Progenitor cell of endocrine pancreas (in vitro differentiated cells): Measurements from ENCODE around the gene C1orf198. TPM values are rescaled to one million over a fixed set of nuclear protein-coding genes. Genes with fewer than 3 reads are reported as not detected.

Experiments used
- DNase-seq: peaks from one replicate; pipeline ENCODE4 v3.0.0; 2021; ENCODE audit warnings: low spot score; ENCODE audit not compliant: unreplicated experiment
- H3K27ac Mint-ChIP-seq: 2 replicates; pipeline ENCODE4 v1.8.0; 2021; ENCODE audit warnings: mild to moderate bottlenecking, moderate library complexity, mixed read lengths
- H3K27me3 Mint-ChIP-seq: 2 replicates; pipeline ENCODE4 v1.8.0; 2021; ENCODE audit warnings: mixed read lengths
- H3K36me3 Mint-ChIP-seq: 2 replicates; pipeline ENCODE4 v1.8.0; 2022; ENCODE audit warnings: mixed read lengths; ENCODE audit not compliant: insufficient read depth
- H3K4me1 Mint-ChIP-seq: 2 replicates; pipeline ENCODE4 v1.8.0; 2021; ENCODE audit warnings: low read depth, mixed read lengths
- H3K4me3 Mint-ChIP-seq: 2 replicates; pipeline ENCODE4 v1.8.0; 2021; ENCODE audit warnings: low read depth, mild to moderate bottlenecking, moderate library complexity, mixed read lengths
- H3K9me3 Mint-ChIP-seq: 2 replicates; pipeline ENCODE4 v1.8.0; 2021; ENCODE audit warnings: low read depth, mixed read lengths
- total RNA-seq: library from RNA; stranded (reverse); gene quantifications from 2 replicates; pipeline ENCODE4 v1.2.1, GENCODE V29; 2021
- TF ChIP-seq, protein P1 (sequence below): fragments of 200-600 bp; sonication (generic); IDR thresholded peaks from one replicate; pipeline ENCODE4 v1.5.0; 2021; ENCODE audit warnings: antibody characterized with exemption, mild to moderate bottlenecking; ENCODE audit not compliant: unreplicated experiment

Gene C1orf198
- total RNA-seq, 1 donor from 2014 or later, result 70.1 TPM

DNA sequence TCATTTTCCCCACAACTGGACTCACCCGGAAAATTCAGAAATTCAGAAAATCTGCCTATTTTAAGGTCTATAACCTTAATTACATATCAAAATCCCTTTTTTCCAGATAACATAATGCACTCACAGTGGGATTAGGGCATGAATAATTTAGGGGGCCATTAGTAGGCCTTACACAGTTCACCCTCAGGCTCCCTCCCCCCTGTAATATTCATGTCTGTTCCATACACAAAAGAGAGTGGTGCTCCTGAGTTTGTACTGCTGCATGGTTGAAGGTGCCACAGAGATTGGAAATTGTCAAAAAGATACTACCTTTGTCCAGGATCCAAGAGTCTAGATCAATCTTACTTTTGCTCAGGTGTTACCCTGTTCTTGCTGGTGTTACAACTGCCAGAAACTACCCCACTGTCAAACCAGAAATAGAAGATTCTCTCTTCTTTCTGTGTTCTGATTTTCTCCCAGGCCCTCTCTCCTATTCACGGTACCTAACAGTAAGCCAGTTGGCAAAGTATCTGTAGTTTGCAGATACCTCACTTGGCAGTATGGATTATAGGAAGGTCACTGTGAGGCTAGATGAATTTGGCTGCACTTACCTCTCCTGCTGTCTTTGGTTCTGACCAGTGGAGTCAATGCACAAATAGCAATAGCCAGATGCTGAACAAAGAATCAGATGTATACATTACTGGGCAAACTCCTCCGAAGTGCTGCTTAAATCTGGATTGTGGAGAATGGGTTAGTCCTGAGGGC lies 53.2 kb downstream of the C1orf198 start:
- H3K4me3 Mint-ChIP-seq, result no peak overlapping the region
- H3K9me3 Mint-ChIP-seq, result peaks cover 21% of the 10 kb centered on the region
- no peaks in the 10 kb centered on the region for H3K27me3 Mint-ChIP-seq
- no peaks in the 10 kb centered on the region for H3K4me1 Mint-ChIP-seq
- H3K27ac Mint-ChIP-seq, result no peak overlapping the region
- H3K36me3 Mint-ChIP-seq, result peaks cover 6% of the 10 kb centered on the region
- TF ChIP-seq, protein P1, sequence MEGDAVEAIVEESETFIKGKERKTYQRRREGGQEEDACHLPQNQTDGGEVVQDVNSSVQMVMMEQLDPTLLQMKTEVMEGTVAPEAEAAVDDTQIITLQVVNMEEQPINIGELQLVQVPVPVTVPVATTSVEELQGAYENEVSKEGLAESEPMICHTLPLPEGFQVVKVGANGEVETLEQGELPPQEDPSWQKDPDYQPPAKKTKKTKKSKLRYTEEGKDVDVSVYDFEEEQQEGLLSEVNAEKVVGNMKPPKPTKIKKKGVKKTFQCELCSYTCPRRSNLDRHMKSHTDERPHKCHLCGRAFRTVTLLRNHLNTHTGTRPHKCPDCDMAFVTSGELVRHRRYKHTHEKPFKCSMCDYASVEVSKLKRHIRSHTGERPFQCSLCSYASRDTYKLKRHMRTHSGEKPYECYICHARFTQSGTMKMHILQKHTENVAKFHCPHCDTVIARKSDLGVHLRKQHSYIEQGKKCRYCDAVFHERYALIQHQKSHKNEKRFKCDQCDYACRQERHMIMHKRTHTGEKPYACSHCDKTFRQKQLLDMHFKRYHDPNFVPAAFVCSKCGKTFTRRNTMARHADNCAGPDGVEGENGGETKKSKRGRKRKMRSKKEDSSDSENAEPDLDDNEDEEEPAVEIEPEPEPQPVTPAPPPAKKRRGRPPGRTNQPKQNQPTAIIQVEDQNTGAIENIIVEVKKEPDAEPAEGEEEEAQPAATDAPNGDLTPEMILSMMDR, result no peak
- DNase-seq, result no peak

DNA sequence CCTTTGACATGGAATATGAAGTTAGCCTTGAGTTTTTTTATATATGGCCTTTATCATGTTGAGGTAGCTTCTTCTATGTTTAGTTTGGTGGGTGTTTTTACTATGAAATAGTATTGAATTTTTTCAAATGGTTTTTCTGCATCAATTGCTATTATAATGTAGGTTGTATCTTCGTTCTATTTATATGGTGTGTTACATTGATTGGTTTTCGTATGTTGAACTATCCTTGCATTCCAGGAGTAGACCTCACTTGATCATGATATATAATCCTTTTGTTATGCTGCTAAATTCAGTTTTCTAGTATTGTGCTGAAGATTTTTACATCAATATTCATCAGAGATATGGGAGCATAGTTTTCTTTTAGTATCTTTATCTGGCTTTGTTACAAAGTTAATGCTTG lies 55.8 kb downstream of the C1orf198 start:
- no peak overlapping the region for H3K27ac Mint-ChIP-seq
- H3K9me3 Mint-ChIP-seq, result peaks cover 21% of the 10 kb centered on the region
- TF ChIP-seq, protein P1, result no peak
- peaks cover 6% of the 10 kb centered on the region for H3K36me3 Mint-ChIP-seq
- H3K27me3 Mint-ChIP-seq, result peaks cover 3% of the 10 kb centered on the region
- DNase-seq, result no peak
- no peak overlapping the region for H3K4me3 Mint-ChIP-seq
- H3K4me1 Mint-ChIP-seq, result no peaks in the 10 kb centered on the region

DNA sequence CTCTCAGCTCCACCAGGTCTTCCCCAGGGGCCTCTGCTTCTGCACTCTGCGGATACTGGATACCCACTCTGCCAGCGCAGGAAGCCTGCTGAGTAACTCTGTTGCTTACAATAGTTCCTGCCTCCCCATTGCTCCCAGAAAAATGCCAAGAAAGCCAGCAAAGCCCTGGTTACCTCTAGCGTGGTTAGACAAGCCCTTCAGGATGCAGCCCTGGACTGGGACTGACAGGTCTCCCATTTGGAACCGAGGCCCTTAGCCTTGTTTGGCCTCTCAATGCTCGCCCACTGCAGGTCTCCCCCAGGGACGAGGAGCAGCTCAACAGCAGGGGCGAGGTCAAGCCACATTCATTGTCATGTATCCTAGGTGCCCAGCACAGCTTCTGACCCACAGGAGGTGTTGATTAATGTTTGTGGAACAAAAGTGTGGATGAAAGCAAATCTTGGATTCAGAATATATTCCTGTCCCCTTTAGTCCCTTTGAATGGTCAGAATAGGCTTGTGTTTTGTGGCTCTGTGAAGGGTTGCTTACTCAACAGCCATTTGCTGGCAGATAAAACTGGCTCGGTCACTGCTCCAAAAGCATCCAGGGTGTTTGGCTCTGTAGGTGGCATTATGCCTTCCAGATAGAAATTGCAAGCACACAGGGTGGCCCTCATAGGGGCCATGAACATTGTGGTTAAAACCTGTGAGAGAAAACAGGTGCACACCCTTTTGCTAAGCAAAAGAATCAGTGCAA lies 58.9 kb downstream of the C1orf198 start:
- Mint-ChIP-seq H3K9me3 (peaks cover 21% of the 10 kb centered on the region), H3K27ac (no peak overlapping the region), H3K4me1 (no peaks in the 10 kb centered on the region), H3K4me3 (no peak overlapping the region), H3K27me3 (peaks cover 3% of the 10 kb centered on the region), H3K36me3 (peaks cover 6% of the 10 kb centered on the region)
- TF ChIP-seq, protein P1, result no peak
- no peak for DNase-seq

DNA sequence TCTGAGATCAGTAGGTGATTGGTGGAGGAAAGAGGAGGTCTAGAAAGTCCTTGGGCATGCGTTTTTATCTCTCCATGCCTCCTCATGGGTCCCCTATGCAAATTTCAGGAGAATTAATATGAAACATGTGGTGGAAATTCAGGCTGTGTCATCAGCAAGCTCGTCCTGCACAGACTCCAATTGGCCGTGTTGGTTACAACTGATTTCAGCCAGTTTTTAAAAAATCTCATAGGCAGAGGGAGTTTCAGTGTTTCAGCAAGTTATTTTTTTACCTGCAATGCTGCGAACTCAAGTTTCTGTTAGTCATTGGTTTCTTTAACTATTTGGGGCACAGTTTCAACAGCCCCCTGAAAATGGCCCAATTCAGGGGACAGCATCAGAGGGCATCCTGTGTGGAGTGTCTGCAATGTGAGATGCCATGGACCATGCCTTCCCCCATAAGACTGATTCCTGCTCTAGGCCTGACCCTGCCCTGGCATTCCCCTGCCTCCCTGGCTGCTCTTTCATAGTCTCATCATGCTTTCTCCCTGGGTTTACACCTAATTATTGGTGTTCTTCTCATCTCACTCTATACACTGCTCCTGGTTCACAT lies 59.9 kb downstream of the C1orf198 start:
- no peak for DNase-seq
- H3K27ac Mint-ChIP-seq, result no peak overlapping the region
- H3K27me3 Mint-ChIP-seq, result peaks cover 3% of the 10 kb centered on the region
- peaks cover 16% of the 10 kb centered on the region for H3K9me3 Mint-ChIP-seq
- H3K4me1 Mint-ChIP-seq, result no peaks in the 10 kb centered on the region
- TF ChIP-seq, protein P1, result no peak
- H3K36me3 Mint-ChIP-seq, result peaks cover 7% of the 10 kb centered on the region
- H3K4me3 Mint-ChIP-seq, result no peak overlapping the region

DNA sequence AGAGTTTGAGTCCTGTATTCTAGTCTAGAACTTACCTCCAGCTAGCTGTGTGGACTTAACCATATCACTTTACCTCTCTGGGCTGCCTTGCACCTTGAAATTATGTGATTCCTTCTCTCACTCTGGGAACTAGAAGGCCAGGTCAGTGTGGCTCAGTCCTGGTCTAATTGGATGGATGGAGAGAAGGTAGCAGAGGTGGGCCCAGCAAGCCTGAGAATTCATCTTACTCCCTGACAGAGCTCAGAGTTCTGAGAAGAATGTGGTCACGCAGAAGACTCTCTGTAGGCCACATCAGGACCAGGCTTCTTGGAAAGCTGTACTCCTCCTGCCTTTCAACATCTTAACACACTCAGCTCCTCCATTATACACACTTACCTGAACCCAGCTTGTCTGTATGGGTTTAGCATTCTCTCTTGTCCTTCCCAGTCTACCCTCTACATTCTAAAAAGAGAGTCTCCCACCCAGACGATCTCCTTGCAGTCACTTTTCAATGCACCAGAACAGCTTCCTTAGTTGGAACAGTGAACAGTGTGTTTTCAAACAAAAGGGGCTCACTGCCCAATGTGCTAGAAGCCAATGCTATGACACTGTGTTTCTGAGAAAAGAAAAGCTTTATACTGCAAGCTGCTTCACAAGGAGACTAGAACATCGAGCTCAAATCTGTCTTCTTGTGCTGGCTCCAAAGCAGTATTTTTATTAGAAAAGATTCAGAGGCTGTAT lies 60.6 kb downstream of the C1orf198 start:
- Mint-ChIP-seq H3K27ac (no peak overlapping the region), H3K27me3 (peaks cover 3% of the 10 kb centered on the region), H3K9me3 (peaks cover 10% of the 10 kb centered on the region), H3K4me3 (no peak overlapping the region), H3K36me3 (peaks cover 4% of the 10 kb centered on the region), H3K4me1 (no peaks in the 10 kb centered on the region)
- TF ChIP-seq, protein P1, result no peak
- no peak for DNase-seq
